ENCODE data around the gene SRSF10.

The SRSF10 gene

GRCh38 chr1:23947366-23947765 lies 32.8 kb downstream of the SRSF10 start:
- H3K4me1 ChIP-seq (ENCODE audit: low read length) = no peaks in the 10 kb centered on the region
- H3K4me2 ChIP-seq (ENCODE audit: low read depth, low read length) = no peak overlapping the region
- H4K20me1 ChIP-seq (ENCODE audit: insufficient read depth, low read length) = no peaks in the 10 kb centered on the region
- no peaks in the 10 kb centered on the region for H3K9me3 ChIP-seq (replicated peaks; ENCODE audit: insufficient read depth, low read length)
- H3K27ac ChIP-seq (ENCODE audit: low read length) = no peak overlapping the region
- H3K9me2 ChIP-seq (replicated peaks; ENCODE audit: insufficient read depth, low read length) = no peaks in the 10 kb centered on the region
- no peak for DNase-seq
- no peaks in the 10 kb centered on the region for H3K27me3 ChIP-seq (replicated peaks; ENCODE audit: insufficient read depth, low read length)
- no peaks in the 10 kb centered on the region for H3K36me3 ChIP-seq (replicated peaks; ENCODE audit: insufficient read depth, low read length)
- TF ChIP-seq CTCF (IDR thresholded peaks at IDR 0.05; ENCODE audit: low read length) (no peak), EZH2 (optimal IDR thresholded peaks at IDR 0.05; ENCODE audit: low read depth, low read length) (no peak), EZH2phosphoT487 (IDR thresholded peaks at IDR 0.05; ENCODE audit: low read length) (no peak)
- H2AFZ ChIP-seq (ENCODE audit: low read length) = no peak overlapping the region
- no peaks in the 10 kb centered on the region for H3K79me2 ChIP-seq (ENCODE audit: low read length)
- H3F3A ChIP-seq (ENCODE audit: insufficient read depth, low read length) = no peaks in the 10 kb centered on the region
- H3K9ac ChIP-seq (ENCODE audit: low read length) = no peak overlapping the region
- H3K4me3 ChIP-seq (ENCODE audit: low read length) = no peak overlapping the region

GRCh38 chr1:23936481-23937176 lies 43.5 kb downstream of the SRSF10 start:
- Histone ChIP-seq H3K4me2 (ENCODE audit: low read depth, low read length) (no peak overlapping the region), H2AFZ (ENCODE audit: low read length) (no peak overlapping the region), H3K9ac (ENCODE audit: low read length) (no peak overlapping the region)

GRCh38 chr1:23931491-23931880 lies 48.6 kb downstream of the SRSF10 start:
- H3F3A ChIP-seq (ENCODE audit: insufficient read depth, low read length) = no peaks in the 10 kb centered on the region
- H2AFZ ChIP-seq (ENCODE audit: low read length) = no peak overlapping the region
- no peak for DNase-seq
- no peaks in the 10 kb centered on the region for H3K9me3 ChIP-seq (replicated peaks; ENCODE audit: insufficient read depth, low read length)
- H3K36me3 ChIP-seq (replicated peaks; ENCODE audit: insufficient read depth, low read length) = no peaks in the 10 kb centered on the region
- no peak overlapping the region for H3K27ac ChIP-seq (ENCODE audit: low read length)
- no peaks in the 10 kb centered on the region for H4K20me1 ChIP-seq (ENCODE audit: insufficient read depth, low read length)
- H3K4me2 ChIP-seq (ENCODE audit: low read depth, low read length) = no peak overlapping the region
- H3K4me3 ChIP-seq (ENCODE audit: low read length) = no peak overlapping the region
- H3K79me2 ChIP-seq (ENCODE audit: low read length) = no peaks in the 10 kb centered on the region
- H3K9ac ChIP-seq (ENCODE audit: low read length) = no peak overlapping the region
- H3K27me3 ChIP-seq (replicated peaks; ENCODE audit: insufficient read depth, low read length) = no peaks in the 10 kb centered on the region
- H3K9me2 ChIP-seq (replicated peaks; ENCODE audit: insufficient read depth, low read length) = no peaks in the 10 kb centered on the region
- TF ChIP-seq EZH2phosphoT487 (IDR thresholded peaks at IDR 0.05; ENCODE audit: low read length) (no peak), EZH2 (optimal IDR thresholded peaks at IDR 0.05; ENCODE audit: low read depth, low read length) (no peak), CTCF (IDR thresholded peaks at IDR 0.05; ENCODE audit: low read length) (no peak)
- H3K4me1 ChIP-seq (ENCODE audit: low read length) = no peaks in the 10 kb centered on the region

More at GRCh38 chr1:23936481-23937176, 43.5 kb downstream of the SRSF10 start:
- Histone ChIP-seq H3K4me1 (ENCODE audit: low read length) (no peaks in the 10 kb centered on the region), H3K79me2 (ENCODE audit: low read length) (no peaks in the 10 kb centered on the region), H3K4me3 (ENCODE audit: low read length) (no peak overlapping the region), H3K9me2 (replicated peaks; ENCODE audit: insufficient read depth, low read length) (no peaks in the 10 kb centered on the region), H3K27me3 (replicated peaks; ENCODE audit: insufficient read depth, low read length) (no peaks in the 10 kb centered on the region), H4K20me1 (ENCODE audit: insufficient read depth, low read length) (no peaks in the 10 kb centered on the region), H3K9me3 (replicated peaks; ENCODE audit: insufficient read depth, low read length) (no peaks in the 10 kb centered on the region), H3F3A (ENCODE audit: insufficient read depth, low read length) (no peaks in the 10 kb centered on the region), H3K36me3 (replicated peaks; ENCODE audit: insufficient read depth, low read length) (no peaks in the 10 kb centered on the region), H3K27ac (ENCODE audit: low read length) (no peak overlapping the region)
- TF ChIP-seq EZH2phosphoT487 (IDR thresholded peaks at IDR 0.05; ENCODE audit: low read length) = no peak
- no peak for TF ChIP-seq EZH2 (optimal IDR thresholded peaks at IDR 0.05; ENCODE audit: low read depth, low read length)
- no peak for TF ChIP-seq CTCF (IDR thresholded peaks at IDR 0.05; ENCODE audit: low read length)
- no peak for DNase-seq

Measured in MM.1S (cell line).